HG03097 (cell line): ENCODE data around the gene GCNT4.

Experiments used
- ATAC-seq: cut with Tn5 transposase; IDR thresholded peaks from one replicate; pipeline ENCODE4 v1.9.1; 2021; ENCODE audit not compliant: unreplicated experiment, low FRiP score

GCNT4 gene

DNA sequence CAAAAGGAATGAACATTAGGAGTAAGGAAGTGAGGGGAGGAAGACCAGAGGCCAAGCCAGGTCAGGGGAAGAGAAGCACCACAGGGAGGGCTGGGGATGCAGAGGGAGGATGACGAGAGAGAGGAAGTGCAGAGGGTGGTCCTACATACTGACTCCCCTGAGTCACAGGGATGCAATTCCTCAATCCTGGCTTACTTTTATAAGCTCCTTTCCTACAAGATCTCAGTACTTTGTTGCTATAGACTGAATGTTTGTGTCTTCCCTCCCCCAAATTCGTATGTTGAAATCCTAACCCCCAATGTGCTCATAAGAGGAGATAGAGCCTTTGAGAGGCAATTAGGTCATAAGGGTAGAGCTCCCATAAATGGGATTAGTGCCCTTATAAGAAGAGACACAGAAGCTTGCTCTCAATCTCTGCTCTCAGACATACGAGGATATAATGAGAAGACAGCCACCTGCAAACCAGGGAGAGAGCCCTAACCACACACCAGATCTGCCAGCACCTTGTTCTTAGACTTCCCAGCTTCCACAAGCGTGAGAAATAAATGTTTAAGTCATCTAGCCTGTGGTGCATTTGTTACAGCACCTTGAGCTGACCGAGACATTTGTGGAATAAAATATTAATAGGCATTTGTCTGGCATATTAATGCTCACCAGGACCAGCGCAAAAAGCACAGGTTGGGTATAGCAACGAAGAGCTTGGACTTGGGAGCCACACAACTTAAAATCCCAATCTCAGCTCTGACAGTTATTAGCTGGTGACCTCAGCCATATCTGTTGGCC, 33.4 kb downstream of the GCNT4 start:
- ATAC-seq: no peak

DNA sequence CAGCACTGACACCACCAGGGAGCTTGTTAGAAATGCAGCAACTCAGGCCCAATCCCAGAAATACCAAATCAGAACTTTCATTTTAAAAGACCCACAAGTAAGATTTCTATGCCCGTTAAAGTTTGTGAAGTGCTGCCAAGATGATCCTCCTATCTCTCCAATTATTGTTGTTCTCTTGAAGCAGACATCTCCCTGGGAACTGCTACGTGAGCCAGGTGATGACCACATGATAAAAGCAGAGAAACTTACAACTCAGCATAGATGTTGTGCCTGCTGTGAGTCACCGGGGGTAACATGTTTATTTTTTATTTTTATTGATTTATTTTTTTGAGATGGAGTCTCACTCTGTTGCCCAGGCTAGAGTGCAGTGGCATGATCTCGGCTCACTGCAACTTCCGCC, 34.4 kb downstream of the GCNT4 start:
- ATAC-seq: no peak

DNA sequence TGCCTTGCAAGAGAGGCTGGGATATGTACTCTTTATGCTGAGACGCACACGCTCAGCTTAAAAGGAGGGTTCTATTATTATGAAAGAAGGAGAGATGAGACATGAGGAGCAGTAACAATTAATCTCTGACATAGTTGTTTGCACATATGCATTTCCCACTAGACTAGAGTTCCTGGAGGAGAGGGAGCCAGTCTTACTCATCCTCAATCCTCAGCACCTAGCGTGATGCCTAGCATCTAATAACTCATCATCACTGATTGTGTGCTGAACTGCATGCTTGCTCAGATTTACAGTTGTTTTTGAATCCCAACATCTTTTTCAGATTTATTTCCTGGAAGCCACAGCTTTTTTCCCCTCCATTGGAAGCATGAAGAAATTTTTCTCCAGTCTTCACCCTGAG, 35.5 kb downstream of the GCNT4 start:
- ATAC-seq: no peak

DNA sequence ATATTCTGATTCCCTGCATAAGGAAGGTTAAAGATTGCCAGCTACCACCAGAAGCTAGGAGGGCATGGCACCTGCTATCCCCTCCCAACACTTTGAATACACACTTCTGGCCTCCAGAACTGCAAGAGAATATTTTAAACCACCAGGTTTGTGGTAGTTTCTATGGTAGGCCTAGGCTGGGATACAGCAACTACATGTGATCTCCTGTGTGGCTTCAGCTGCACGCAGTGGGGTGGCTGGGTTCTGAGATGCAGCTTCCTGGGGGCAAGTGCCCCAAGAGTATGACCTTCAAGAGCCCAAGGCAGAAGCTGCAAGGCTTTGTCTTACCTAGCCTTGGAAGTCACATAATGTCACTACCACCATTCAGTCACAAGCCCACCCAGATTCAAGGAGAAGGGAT, 39.6 kb downstream of the GCNT4 start:
- no peak for ATAC-seq

DNA sequence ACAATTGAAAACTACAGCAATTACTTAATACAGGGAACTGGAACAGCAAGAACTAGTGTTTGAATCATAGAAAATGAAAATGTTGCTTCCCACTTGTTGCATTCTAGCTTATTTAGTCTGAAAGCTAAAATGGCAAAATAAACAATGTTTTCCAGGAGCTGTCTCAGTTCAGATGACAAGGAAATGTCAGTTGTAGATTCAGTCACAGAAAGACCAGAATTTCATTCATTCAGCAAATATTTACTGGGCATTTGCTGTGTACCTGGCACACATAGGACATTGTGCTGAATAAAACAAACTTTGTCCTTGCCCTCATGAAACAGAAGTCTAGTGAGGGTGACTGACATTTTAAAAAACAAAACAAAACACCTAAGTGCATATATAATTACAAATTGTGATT, 41.5 kb downstream of the GCNT4 start:
- no peak for ATAC-seq

DNA sequence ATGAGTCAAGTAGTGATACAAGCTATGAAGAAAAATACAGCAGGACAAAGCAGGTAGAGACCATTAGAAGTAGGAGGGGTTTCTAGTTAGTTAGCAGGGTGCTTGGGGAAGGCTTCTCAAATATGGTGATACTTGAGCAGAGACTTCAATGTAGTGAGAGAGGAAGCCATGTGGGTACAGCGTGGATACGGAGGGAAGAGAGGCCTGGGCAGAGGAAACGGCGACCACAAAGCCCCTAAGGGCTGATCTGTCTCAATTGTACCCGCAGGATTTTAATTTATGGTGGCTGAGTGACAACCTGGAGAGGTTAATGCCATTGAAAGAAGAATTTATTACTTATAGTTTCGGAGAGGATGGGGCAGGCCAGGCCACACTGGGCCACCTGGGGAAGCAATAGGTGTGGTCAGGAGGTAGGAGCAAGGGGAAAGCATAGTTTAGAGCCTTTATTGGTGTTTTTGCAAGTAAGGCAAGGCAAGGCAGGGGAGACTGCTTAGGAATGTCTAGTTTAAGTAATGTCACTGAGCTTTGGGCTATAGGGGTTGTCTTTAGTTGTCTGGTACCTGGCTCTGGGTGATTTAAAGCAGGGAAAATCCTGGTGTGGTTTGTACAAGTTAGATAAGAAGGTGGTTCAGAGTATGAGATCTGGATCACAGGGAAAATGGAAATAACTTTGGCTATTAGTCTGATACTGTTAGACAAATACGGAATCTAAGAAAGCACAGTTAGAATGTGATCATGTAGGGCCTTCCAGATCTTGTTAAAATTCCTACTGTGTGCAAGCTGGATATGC, 42.6 kb downstream of the GCNT4 start:
- ATAC-seq: no peak

DNA sequence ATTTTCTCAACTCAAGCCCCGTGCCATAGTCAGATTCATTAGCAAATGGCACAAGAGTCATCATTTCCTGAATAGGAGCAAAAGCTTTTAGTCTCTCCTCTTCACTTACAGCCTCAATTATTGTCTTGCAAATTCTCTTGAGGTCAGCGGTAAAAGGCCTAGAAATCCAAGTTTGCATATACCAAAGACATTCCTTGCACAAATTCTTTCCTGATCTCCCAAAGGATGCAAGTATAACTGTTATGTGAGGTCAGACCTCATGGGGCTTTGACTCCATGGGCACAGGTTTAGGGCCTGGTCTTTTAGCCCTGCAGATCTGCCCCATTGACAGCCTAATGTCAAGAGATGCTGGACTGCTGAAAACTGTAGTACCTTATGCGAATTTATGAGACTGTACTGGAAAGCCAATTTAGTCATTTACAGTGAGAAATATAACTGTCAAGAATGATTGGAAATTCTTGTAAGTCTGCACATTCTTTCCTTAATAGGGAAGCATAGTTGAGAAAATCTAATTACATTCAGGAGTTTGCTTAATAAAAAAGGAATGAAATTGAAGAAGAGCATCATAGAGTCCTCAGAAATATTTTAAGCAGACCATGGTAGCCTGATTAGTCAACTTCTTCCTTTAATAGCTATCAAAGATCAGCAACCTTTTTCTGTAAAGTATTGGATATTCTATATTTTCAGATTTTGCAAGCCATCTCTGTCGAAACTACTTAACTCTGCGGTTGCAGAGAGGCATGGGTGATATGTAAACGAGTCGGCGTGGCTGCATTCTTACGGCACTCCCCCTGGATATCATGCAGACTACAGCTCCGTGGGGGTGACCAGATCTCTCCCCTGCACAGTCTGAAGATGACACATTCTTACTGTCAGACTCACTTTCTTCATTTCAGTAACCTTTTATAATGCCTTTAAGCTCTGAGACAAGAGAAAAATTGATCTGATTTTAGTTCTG, 45.2 kb downstream of the GCNT4 start:
- no peak for ATAC-seq

DNA sequence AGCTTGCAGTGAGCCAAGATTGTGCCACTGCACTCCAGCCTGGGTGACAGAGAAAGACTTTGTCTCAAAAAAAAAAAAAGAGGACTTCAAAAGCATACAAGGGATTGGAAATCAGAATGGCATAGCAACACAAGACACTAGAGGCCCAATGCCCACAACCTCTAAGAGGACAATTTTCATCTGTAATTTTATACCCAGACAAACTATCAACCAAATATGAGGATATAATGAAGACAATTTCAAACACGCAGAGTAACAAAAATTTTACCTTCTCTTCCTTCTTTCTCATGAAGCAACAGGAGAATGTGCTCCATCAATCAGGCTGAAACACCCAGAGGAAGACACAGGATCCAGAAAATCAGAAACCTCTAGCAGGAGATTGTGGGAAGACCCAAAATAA, 46.8 kb downstream of the GCNT4 start:
- ATAC-seq: no peak
